Activated CD8-positive, alpha-beta memory T cell treated with anti-CD3 and anti-CD28 coated beads, Interleukin-2, amount 50 U/mL, for 24 hours (primary cell): ENCODE measurements around the gene SNPH.

Experiments used
- DNase-seq: peaks from one replicate; pipeline ENCODE4 v3.0.0-alpha.2; 2020; ENCODE audit errors: extremely low read depth

Gene SNPH

GRCh38 chr20:1264727-1265126 is 1.4 kb upstream of the SNPH start:
- no peak for DNase-seq

DNA sequence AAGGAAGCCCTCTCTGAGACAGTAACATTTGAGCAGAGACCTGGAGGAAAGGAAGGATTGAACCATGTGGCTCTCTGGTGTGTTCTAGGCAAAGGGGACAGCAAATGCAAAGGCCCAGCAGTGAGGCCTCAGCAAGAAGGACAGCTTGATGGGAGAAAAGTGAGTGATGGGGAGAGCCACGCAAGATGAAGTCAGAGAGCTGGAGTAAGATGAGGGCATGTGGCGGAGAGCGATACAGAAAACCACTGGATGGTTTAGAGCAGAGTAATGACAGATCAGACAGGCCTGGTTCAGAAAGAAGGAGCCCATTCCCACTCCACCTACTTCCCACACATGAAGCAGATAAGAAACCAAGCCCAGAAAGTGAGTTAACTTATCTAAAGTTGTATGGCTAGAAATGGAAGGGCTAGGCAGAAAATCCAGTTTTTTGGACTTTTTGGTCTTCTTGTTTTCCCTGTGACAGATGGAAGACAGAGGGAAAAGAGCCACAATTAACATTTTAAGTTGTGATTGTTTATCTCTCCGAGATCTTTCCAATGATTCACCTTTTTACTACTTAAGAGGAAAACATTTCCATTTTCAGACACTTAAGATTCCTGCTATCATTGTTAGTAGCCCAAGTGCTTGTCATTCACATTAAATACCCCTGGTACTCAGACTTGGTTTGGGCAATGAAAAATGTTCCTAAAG is 723 bp upstream of the SNPH start:
- DNase-seq: no peak

GRCh38 chr20:1265916-1266166 is 253 bp upstream of the SNPH start:
- no peak for DNase-seq

DNA sequence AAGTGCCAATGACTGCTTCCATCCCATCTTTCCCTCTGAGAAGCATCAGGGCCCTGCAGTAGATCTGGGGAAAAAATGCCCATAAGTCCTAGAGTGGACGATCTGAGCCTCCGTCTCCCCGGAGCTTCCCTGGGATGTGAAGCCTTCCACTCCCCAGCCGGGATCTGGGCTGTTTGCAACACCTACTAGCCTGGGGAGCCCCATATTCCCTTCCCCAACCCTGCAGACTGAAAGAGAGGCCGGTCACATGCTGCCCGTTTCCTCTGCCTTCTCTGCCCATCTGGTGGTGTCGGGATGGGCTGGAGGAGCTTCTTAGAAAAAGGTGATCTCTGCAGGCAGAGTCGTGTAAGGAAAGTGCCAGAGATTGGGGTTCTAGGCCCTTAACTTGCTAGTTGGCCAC is 1.1 kb downstream of the SNPH start:
- no peak for DNase-seq

DNA sequence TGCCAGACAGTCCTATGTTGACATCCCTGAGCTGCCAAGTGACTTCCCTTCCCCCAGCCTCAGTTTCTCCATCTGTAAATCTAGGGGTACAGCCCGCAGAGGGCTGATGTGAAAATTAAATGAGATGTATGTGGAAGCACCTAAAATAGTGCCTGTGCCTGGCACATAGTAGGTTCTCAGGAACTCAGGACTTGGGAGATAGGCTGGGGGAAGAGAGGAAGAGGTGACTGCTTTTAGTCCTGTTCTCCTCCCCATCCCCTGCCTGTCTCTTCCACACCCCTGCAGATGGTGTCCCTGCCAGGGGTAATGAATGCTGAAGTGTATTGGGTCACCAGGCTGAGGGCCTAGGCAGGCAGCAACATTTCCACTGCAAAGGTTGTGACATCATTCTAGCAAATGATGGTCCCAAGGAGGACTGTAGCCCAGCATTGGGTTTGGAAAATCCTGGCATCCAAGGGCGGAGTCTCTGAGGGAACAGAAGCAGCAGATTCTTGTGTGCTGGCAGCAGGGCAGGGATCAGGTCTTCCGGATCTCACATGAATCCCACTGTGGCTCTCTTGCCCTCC is 1.8 kb downstream of the SNPH start:
- no peak for DNase-seq

DNA sequence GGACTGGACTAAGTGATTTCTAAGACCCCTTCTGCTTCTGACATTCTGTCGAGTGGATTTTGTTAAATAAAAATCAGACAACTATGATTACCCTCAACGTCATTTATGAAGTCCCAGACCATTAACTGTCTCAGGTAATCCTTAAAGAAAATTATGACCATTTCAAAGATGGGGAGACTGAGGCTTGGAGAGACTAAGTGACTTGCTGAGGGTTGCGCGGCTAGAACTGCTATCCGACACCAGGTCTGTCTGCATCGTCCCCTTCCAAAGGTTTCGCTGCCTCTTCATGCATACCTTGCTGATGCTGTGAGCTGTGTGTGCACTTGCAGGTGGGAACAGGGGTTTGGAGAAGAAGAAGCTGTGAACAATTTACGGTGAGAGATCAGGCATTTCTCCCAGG is 3.1 kb downstream of the SNPH start:
- DNase-seq: no peak

GRCh38 chr20:1269850-1270249 is 3.8 kb downstream of the SNPH start:
- no peak for DNase-seq

DNA sequence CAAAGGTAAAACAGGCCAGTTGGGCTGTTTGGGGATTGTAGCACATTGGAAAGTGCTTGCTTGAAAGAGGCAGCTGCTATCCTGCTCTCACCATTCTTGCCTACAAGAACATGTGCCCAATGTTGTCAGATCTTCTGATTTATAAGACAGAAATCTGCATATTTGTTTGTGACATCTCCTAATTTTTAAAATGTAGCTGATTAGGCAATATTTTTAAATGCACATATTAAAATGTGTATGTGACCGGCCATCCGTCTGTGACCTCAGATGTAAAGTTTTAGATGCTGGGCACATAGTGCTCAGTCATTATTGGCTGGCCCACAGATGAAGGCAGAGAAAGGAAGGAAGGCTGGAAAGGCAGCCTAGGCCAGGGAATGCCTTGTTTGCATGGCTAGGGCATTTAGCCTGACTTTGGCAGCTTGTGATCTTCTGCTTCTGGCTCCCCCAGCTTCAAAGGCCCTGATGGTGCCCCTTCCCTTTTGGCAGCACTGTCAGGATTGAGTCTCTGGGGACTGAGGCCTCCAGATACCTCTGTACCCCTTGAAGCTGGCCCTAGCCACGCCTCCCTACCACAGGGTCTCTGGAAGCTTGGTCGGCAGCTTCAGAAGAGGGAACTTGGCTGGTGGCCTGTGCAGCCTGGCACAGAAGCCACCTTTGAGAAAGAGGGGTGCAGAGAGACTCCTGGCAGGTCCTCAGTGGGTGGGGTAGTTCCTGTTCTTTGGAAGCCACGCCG is 6.4 kb downstream of the SNPH start:
- no peak for DNase-seq

DNA sequence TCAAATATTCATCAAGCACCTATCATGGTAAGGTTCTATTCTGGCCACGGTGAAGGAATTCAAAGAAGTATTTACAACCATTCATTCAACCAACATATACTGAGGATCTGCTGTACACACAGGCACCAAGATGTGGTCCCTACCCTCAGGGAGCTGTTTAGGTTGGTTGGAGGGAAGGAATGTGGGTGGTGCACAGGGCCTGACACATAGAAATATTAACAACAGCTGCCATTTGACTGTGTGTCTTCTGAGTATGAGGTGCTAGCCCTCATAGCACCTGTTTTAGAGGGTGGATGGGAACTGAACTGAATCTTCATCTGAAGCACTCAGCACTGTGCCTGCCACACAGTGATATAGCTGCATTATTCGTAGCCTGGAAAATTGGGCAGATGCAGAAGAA is 7.3 kb downstream of the SNPH start:
- DNase-seq: no peak

DNA sequence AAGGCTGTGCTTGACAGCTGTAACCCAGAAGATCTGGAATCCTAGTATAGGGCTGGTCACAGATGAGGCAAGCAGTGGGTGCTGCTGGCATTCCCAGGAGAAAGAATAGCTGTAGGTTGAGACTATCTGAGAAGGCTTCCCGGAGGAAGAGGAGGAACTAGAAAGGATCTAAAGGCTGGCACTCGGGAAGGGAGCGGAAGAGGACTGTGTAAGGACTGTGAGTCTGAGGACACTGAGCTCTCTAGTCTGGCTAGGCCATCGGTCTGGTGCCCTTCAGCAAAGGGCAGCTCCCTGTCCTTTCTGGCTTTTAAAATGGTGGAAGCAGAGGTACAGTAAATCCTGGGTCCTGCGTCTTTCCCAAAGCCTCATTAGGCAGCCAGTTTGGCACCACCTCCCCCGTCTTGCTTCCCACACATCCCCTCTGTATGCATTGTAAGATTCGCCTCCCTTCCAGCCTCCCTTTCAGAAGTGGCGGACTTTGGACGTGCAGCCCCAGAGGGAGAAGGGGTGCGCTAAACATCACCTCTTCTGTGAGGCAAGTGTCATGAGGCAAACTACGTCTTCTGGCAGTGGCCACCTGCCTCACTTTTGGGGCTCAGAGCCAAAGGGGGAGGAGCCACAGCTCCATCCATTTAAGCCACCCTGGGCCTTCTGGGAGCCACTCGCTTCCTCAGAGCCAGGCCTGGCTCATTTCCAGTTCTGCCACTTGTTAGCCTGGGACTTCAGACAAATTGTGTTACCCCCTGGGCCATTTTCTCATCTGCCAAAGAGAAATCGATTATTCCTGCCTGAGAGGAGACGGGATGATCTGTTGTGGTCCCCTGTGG is 8.6 kb downstream of the SNPH start:
- no peak for DNase-seq

DNA sequence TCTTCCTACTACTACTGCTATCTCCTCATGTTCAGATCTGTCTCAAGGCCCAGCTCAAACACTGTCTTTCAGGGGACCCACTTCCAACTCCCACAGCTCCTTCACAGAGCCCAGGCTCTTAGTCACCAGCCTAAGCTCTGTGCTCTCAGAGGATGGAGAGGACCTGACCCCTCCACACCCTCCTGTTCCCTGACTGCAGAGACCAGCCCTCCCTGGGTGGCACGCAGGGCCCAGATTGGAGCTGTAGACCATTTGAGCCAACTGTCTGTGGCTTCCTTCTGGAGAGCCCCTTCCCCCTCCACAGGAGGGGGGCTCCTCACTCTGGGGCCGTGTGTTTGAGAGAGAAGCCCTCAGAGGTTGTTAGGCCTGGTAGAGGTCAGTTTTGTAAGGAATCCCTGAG is 9.8 kb downstream of the SNPH start:
- DNase-seq: no peak

DNA sequence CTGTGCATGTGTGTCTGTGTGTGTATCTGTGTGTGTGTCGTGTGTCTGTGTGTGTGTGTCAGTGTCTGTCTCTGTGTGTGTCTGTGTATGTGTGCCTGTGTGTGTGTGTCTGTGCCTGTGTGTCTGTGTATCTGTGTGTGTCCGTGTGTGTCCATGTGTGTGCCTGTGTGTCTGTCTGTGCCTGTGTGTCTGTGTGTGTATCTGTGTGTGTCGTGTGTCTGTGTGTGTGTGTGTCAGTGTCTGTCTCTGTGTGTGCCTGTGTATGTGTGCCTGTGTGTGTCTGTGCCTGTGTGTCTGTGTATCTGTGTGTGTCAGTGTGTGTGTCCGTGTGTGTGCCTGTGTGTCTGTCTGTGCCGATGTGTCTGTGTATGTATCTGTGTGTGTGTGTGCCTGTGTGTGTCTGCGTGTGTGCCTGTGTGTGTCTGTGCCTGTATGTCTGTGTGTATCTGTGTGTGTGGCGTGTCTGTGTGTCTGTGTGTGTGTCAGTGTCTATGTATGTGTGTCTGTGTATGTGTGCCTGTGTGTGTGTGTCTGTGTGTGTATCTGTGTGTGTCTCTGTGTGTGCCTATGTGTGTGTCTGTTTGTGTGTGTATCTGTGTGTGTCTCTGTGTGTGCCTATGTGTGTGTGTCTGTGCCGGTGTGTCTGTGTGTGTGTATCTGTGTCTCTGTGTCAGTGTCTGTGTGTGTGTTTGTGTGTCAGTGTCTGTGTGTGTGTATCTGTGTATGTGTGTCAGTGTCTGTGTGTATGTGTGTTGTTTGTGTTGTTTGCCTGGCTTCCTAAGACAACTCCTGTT is 11.6 kb downstream of the SNPH start:
- no peak for DNase-seq

GRCh38 chr20:1278993-1279392 is 12.9 kb downstream of the SNPH start:
- no peak for DNase-seq

DNA sequence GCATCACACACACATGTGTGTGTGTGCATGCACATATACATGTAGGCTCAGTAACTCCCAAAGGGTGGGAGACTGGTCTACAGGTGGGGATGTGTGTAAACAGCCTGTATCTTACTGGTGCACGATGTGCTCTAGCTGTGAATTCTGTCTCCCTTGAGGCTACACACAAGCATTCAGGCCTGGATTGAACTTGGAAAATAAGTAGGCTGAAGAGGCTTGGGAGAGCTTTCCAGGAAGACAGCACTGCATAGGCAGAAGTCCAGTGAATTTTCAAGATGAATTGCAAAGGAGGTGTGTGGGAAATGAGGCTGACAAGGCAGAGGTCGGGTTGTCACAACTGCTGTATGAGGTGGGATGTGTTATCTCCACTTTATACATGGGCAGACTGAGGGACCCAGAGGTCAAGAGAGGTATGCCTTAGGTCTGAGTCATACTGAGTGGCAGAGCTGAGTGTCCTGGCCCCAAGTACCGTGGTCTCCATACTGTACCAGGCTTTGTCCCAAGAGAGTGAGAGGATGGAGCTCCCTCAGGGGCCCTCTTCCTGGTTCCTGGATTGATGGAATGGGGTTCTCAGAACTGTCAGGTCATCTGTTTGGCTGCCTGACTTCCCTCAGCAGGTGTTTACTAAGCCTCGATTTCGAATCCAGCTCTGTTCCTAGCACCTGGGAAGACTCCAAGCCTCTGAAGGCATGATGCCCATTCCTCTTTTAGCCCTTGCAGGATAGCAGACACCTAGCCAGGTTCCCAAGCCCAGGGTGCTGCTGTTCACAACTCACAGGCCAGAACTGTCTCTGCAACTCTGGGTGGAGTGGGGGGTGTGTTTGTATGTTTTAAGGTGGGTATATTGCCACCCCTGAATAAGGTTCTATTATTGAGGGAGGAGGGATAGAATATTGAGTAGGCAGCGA is 14.4 kb downstream of the SNPH start:
- no peak for DNase-seq

GRCh38 chr20:1281279-1282057 is 15.4 kb downstream of the SNPH start:
- DNase-seq: no peak

DNA sequence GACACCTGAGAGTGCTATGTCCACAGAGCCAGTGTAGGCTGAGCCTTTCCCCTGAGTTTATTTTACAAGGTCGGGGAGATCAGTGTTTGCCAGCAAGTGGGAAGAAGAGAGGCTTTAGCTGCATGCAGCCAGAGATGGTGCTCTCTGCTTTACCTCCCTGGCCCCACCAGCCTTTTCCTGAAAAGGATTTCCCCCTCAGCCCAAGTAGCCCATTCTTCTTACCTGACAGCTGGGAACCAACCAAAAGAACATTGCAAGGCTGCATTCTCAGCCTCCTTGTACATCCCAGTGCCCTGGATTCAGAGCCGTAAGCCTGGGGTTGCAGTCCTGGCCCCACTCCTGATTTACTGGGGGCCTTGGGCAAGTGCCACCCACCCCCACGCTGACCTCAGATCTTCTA is 16.9 kb downstream of the SNPH start:
- DNase-seq: no peak

DNA sequence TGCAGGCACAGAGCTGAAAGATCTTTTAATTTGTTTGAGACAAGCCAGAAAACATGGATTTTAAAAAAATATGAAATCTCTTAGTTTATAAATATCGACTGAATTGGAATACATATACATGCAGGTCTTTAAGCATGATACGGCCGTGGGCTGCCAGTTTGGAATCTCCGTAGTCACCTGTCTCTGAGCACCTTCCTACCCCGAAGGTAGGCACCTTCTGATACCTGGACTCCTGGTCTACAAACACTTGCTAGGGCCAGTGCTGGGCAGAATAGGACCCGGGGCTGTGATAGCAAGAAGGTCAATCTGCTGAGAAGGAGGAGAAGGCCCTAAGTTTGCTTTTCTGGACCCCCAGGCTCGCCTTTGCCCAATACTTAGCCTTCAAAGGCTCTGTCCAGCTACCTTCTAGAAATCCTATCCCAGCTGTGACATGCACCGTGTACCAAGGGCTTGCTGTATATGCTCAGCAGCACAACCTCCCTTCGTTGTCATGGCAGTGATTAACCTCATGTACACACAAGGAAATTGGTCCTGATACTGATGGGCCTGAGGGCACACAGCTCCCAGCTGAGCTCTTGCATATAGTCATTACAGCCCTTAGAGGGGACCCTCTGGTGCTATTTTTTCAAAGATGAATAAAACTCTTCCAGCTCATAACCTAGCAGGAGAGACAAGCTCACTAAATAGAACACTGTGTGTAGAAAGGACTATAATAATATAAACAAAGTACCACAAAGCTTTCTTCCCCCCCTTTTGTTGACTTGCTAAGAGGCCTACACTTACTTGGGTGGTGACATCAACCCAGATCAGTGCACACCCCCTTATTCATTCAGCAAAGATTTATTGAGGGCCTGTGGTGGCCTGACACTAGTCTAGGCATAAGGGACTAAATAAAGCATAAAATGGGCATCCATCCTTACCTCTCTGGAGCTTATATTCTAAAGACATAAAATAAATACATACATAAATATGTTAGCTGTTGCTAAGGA is 17.7 kb downstream of the SNPH start:
- no peak for DNase-seq

DNA sequence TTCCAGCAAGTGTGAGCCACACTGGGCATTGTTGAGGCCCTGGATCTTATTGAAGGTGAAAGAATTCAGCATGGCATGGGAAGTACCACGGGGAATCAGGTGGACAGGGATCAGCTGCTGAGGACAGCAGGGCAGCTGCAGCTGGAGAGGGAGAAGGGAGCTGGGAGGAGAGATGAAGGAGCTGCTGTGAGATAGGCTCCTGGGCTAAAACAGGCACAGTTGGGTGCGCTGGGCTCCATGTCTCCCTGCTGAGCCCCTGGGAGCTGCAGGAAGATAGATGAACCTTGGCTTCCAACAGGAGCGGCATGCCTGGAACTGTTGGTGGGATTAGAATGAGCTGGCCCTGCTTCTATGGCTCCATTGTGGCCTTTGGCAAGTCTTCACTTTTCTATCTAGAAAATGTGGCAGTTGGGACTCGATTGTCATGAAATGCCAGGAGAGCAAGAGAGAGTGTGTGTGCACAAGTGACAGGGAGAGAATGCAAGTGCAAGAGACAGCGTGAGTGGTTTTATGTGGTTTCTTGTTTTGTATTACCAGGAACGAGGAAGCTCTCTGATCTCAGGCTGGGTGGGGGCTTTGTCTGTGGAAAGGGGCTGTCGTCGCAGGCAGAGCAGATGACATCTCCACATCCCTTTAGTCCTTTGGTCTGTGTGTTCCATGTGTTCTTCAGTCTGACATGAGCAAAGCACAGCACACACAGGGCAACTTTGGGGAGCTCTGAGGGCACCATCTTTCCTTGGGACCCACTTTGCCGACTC is 20.4 kb downstream of the SNPH start:
- no peak for DNase-seq
